ENCODE measurements around the gene BCAR1. TPM values are rescaled to one million over a fixed set of nuclear protein-coding genes. Genes with fewer than 3 reads are reported as not detected.
A peak's percentile ranks its signal among the peaks of the same experiment; 100 is the strongest.

The BCAR1 gene, protein sequence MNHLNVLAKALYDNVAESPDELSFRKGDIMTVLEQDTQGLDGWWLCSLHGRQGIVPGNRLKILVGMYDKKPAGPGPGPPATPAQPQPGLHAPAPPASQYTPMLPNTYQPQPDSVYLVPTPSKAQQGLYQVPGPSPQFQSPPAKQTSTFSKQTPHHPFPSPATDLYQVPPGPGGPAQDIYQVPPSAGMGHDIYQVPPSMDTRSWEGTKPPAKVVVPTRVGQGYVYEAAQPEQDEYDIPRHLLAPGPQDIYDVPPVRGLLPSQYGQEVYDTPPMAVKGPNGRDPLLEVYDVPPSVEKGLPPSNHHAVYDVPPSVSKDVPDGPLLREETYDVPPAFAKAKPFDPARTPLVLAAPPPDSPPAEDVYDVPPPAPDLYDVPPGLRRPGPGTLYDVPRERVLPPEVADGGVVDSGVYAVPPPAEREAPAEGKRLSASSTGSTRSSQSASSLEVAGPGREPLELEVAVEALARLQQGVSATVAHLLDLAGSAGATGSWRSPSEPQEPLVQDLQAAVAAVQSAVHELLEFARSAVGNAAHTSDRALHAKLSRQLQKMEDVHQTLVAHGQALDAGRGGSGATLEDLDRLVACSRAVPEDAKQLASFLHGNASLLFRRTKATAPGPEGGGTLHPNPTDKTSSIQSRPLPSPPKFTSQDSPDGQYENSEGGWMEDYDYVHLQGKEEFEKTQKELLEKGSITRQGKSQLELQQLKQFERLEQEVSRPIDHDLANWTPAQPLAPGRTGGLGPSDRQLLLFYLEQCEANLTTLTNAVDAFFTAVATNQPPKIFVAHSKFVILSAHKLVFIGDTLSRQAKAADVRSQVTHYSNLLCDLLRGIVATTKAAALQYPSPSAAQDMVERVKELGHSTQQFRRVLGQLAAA
- total RNA-seq (0.44 TPM), polyA plus RNA-seq (under 1 TPM in 2 of 4 donors, not detected in 2; 0.27 to 0.38 TPM)

DNA sequence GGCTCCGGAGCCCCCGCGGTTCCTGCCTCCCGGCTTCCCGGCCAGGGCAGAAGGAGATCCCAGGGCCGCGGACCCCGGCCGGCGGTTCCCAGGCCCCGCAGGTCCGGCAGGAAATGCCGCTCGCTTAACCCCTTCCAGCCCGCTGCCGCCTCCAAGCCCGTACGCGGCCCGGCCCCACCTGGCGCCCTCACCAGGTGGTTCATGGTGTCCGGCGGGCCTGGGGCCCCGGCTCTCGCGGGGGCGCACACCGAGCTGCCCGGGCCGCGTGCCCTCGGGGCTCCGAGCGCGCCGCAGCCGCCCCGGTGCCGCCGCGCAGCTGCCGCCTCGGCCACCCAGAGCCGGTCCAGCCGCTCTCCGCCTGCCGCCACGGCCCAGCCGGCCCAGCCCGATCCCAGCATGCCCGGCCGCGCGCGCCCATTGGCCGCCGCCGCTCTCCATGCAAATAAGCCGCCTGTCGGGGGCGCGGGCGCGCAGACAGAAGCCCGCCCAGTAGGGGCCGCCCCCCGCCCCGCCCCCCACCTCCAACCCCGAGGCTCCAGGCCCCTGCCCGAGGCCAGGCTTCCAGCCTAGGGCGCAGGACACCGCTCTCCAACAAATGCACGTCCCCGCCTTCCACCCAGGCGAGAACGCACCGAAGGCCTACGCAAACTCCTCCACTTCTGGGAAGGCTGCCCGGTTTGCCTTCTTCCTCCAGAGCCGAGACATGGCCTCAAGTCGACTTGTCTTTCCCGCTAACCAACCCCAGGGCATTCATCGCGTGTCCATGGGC is at the start of gene BCAR1:
Gene BCAR1 (minus strand): TSS at position 345 of the 769 bp plus-strand sequence. CDS start 142 bp downstream, at position 203.
- Mint-ChIP-seq H3K4me3 (peak within 1 kb of the TSS; percentile 28 to 80 (median 66)), H3K4me1 (peaks cover 0 to 13% (median 0%) of the 10 kb centered on the region in 4 donors), H3K9me3 (peaks cover 0 to 2% (median 0%) of the 10 kb centered on the region in 7 donors), H3K27me3 (peaks cover 46% of the 10 kb centered on the region), H3K36me3 (no peaks in the 10 kb centered on the region), H3K27ac (no peak within 1 kb of the TSS)
- DNase-seq (no peak), ATAC-seq (ENCODE audit: low read depth in 2 of 2) (no peak)
- no peaks in the 10 kb centered on the region for H3K36me3 ChIP-seq (ENCODE audit: control insufficient read depth, insufficient read depth, low read length)
- peaks cover 16% of the 10 kb centered on the region for H3K4me1 ChIP-seq (ENCODE audit: control insufficient read depth, insufficient read depth, low read length, poor library complexity, severe bottlenecking)
- H3K9me3 ChIP-seq (ENCODE audit: control insufficient read depth in 2 of 2, low read length in 2 of 2) = no peaks in the 10 kb centered on the region
- H3K27ac ChIP-seq (ENCODE audit: insufficient read depth, low read length, poor library complexity, severe bottlenecking) = no peak within 1 kb of the TSS
- no peaks in the 10 kb centered on the region for H3K27me3 ChIP-seq (ENCODE audit: control insufficient read depth, insufficient read depth, low read length)
- no peak within 1 kb of the TSS for H3K4me3 ChIP-seq (ENCODE audit: low read depth, low read length)

GRCh38 chr16:75298267-75298666 is 46.8 kb upstream of the BCAR1 start:
- H3K36me3 Mint-ChIP-seq = peaks cover 66% of the 10 kb centered on the region
- Histone ChIP-seq H3K27me3 (ENCODE audit: control insufficient read depth, insufficient read depth, low read length) (no peaks in the 10 kb centered on the region), H3K27ac (ENCODE audit: insufficient read depth, low read length, poor library complexity, severe bottlenecking) (no peak overlapping the region), H3K36me3 (ENCODE audit: control insufficient read depth, insufficient read depth, low read length) (peaks cover 52% of the 10 kb centered on the region), H3K4me3 (ENCODE audit: low read depth, low read length) (no peak overlapping the region), H3K9me3 (ENCODE audit: control insufficient read depth in 2 of 2, low read length in 2 of 2) (no peaks in the 10 kb centered on the region), H3K4me1 (ENCODE audit: control insufficient read depth, insufficient read depth, low read length, poor library complexity, severe bottlenecking) (no peaks in the 10 kb centered on the region)
- ATAC-seq (ENCODE audit: low read depth in 2 of 2) (no peak), DNase-seq (no peak)
- no peak overlapping the region for H3K4me3 Mint-ChIP-seq
- H3K4me1 Mint-ChIP-seq = peaks cover 0 to 3% (median 0%) of the 10 kb centered on the region in 4 donors
- H3K9me3 Mint-ChIP-seq = no peaks in the 10 kb centered on the region
- no peaks in the 10 kb centered on the region for H3K27me3 Mint-ChIP-seq
- no peak overlapping the region for H3K27ac Mint-ChIP-seq

DNA sequence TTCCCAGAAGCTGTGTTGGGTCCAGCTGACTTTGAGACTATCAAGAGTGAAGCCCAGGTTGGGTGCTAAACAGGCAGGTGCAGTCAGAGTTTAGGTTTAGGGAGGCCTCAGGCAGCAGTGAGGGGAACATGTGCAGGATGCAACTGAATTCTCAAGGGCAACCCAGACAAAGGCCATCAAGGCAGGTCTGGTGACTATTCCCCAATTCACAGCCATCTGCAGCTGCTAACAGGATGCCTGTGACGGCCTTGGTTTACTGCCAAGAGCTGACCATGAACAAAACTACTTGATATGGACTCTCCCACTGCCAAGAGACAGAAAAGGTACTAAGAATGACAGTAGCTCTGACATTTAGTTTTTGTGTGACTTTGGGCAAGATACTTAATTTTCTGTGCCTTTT is 45.2 kb upstream of the BCAR1 start:
- H3K4me1 ChIP-seq (ENCODE audit: control insufficient read depth, insufficient read depth, low read length, poor library complexity, severe bottlenecking) = no peaks in the 10 kb centered on the region
- H3K9me3 ChIP-seq (ENCODE audit: control insufficient read depth in 2 of 2, low read length in 2 of 2) = no peaks in the 10 kb centered on the region
- no peak overlapping the region for H3K27ac Mint-ChIP-seq
- no peaks in the 10 kb centered on the region for H3K27me3 ChIP-seq (ENCODE audit: control insufficient read depth, insufficient read depth, low read length)
- peaks cover 75% of the 10 kb centered on the region for H3K36me3 Mint-ChIP-seq
- H3K27me3 Mint-ChIP-seq = no peaks in the 10 kb centered on the region
- no peak overlapping the region for H3K4me3 Mint-ChIP-seq
- peaks cover 0 to 3% (median 0%) of the 10 kb centered on the region in 4 donors for H3K4me1 Mint-ChIP-seq
- ATAC-seq (ENCODE audit: low read depth in 2 of 2) = no peak
- H3K4me3 ChIP-seq (ENCODE audit: low read depth, low read length) = no peak overlapping the region
- no peak for DNase-seq
- H3K9me3 Mint-ChIP-seq = no peaks in the 10 kb centered on the region
- no peak overlapping the region for H3K27ac ChIP-seq (ENCODE audit: insufficient read depth, low read length, poor library complexity, severe bottlenecking)
- peaks cover 53% of the 10 kb centered on the region for H3K36me3 ChIP-seq (ENCODE audit: control insufficient read depth, insufficient read depth, low read length)

DNA sequence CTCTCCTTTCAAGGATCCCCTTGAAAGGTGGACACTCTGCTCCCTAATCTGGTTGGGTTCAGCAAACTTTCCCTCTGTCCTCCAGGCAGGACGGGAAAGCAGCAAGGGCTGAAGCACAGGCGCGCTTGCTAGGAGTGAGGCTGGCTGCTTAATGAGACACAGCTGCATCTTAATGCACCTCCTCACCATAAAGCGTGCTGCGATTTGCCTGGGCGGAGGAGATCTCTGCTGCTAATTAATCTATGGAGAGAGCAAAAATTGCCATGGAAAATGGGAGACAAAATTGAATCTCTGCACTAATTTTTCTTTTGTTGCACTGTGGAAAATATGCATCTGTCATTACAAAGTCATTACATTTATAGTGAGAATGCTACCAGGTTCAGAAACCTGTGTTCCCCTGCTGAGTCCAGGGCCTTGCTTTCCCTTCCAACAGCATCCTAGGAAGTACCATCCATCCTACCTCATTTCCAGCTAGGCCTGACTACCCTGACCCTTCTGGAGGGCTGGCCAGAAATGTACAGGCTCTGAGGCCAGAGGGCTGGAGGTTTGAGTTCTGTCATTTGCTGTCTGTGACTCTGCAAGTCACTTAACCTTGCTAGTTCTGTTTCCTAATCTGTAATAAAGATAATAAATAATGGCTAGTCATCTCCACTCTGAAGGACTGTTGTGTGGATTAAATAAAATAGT is 43.5 kb upstream of the BCAR1 start:
- Histone ChIP-seq H3K27me3 (ENCODE audit: control insufficient read depth, insufficient read depth, low read length) (no peaks in the 10 kb centered on the region), H3K4me1 (ENCODE audit: control insufficient read depth, insufficient read depth, low read length, poor library complexity, severe bottlenecking) (no peaks in the 10 kb centered on the region), H3K4me3 (ENCODE audit: low read depth, low read length) (no peak overlapping the region), H3K36me3 (ENCODE audit: control insufficient read depth, insufficient read depth, low read length) (peaks cover 45% of the 10 kb centered on the region), H3K9me3 (ENCODE audit: control insufficient read depth in 2 of 2, low read length in 2 of 2) (no peaks in the 10 kb centered on the region), H3K27ac (ENCODE audit: insufficient read depth, low read length, poor library complexity, severe bottlenecking) (no peak overlapping the region)
- Mint-ChIP-seq H3K36me3 (peaks cover 68% of the 10 kb centered on the region), H3K27me3 (no peaks in the 10 kb centered on the region), H3K4me3 (no peak overlapping the region), H3K4me1 (peaks cover 0 to 3% (median 0%) of the 10 kb centered on the region in 4 donors), H3K9me3 (no peaks in the 10 kb centered on the region), H3K27ac (no peak overlapping the region)
- DNase-seq = no peak
- no peak for ATAC-seq (ENCODE audit: low read depth in 2 of 2)

DNA sequence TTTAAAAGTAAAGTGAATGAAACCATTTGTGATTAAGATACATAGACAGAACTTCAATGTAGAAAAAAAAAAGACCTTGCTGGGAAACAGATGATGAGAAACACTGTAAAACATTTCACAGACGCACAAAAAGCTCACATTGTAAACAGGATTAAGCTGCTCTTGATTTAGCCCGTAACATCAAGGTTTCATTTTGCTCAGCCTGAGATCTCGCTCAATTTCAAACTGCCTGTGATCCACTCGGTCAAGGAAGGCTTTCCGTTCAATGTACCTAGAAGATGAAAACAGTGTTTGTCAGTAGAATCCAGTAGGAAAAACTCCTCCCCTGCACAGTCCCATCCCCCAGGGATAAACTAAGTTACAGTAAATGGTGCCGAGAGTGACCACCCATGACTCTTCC is 42.3 kb upstream of the BCAR1 start:
- peaks cover 45% of the 10 kb centered on the region for H3K36me3 ChIP-seq (ENCODE audit: control insufficient read depth, insufficient read depth, low read length)
- no peak overlapping the region for H3K27ac ChIP-seq (ENCODE audit: insufficient read depth, low read length, poor library complexity, severe bottlenecking)

GRCh38 chr16:75293173-75293572 is 41.7 kb upstream of the BCAR1 start:
- Histone ChIP-seq H3K9me3 (ENCODE audit: control insufficient read depth in 2 of 2, low read length in 2 of 2) (no peaks in the 10 kb centered on the region), H3K27ac (ENCODE audit: insufficient read depth, low read length, poor library complexity, severe bottlenecking) (no peak overlapping the region), H3K36me3 (ENCODE audit: control insufficient read depth, insufficient read depth, low read length) (peaks cover 40% of the 10 kb centered on the region), H3K27me3 (ENCODE audit: control insufficient read depth, insufficient read depth, low read length) (no peaks in the 10 kb centered on the region), H3K4me3 (ENCODE audit: low read depth, low read length) (no peak overlapping the region), H3K4me1 (ENCODE audit: control insufficient read depth, insufficient read depth, low read length, poor library complexity, severe bottlenecking) (peaks cover 9% of the 10 kb centered on the region)
- Mint-ChIP-seq H3K27ac (no peak overlapping the region), H3K9me3 (no peaks in the 10 kb centered on the region), H3K4me1 (peaks cover 8 to 12% (median 9%) of the 10 kb centered on the region in 4 donors), H3K36me3 (peaks cover 65% of the 10 kb centered on the region), H3K4me3 (no peak overlapping the region), H3K27me3 (no peaks in the 10 kb centered on the region)
- ATAC-seq (ENCODE audit: low read depth in 2 of 2) = no peak
- no peak for DNase-seq

More for the DNA sequence above, 42.3 kb upstream of the BCAR1 start:
- no peaks in the 10 kb centered on the region for H3K9me3 Mint-ChIP-seq
- Histone ChIP-seq H3K27me3 (ENCODE audit: control insufficient read depth, insufficient read depth, low read length) (no peaks in the 10 kb centered on the region), H3K4me3 (ENCODE audit: low read depth, low read length) (no peak overlapping the region), H3K4me1 (ENCODE audit: control insufficient read depth, insufficient read depth, low read length, poor library complexity, severe bottlenecking) (peaks cover 3% of the 10 kb centered on the region), H3K9me3 (ENCODE audit: control insufficient read depth in 2 of 2, low read length in 2 of 2) (no peaks in the 10 kb centered on the region)
- no peak overlapping the region for H3K4me3 Mint-ChIP-seq
- H3K27me3 Mint-ChIP-seq = no peaks in the 10 kb centered on the region
- peaks cover 65% of the 10 kb centered on the region for H3K36me3 Mint-ChIP-seq
- H3K4me1 Mint-ChIP-seq = peaks cover 2 to 6% (median 3%) of the 10 kb centered on the region in 4 donors
- ATAC-seq (ENCODE audit: low read depth in 2 of 2) (no peak), DNase-seq (no peak)
- H3K27ac Mint-ChIP-seq = no peak overlapping the region

DNA sequence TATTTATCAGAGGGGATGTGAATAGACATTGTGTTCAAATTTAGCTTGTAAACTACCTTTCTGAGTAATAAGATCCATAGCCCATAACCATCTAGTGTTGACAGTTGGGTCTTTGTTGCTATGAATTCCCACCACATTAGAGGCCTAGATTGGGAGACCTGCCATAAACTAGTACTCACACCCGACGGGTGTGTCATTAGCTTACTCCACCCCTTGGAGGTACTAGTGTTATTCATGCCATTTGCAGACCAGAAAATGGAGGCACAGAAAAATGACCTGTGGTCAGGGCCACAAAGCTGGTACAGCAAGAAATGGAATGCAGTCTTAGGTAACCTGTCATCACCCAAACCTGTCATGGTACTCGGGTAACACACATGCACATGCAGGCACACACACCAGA is 41.3 kb upstream of the BCAR1 start:
- peaks cover 40% of the 10 kb centered on the region for H3K36me3 ChIP-seq (ENCODE audit: control insufficient read depth, insufficient read depth, low read length)
- Mint-ChIP-seq H3K36me3 (peaks cover 60% of the 10 kb centered on the region), H3K27ac (no peak overlapping the region), H3K4me1 (peaks cover 8 to 17% (median 10%) of the 10 kb centered on the region in 4 donors), H3K27me3 (no peaks in the 10 kb centered on the region), H3K4me3 (no peak overlapping the region), H3K9me3 (no peaks in the 10 kb centered on the region)
- no peak for DNase-seq
- no peak overlapping the region for H3K27ac ChIP-seq (ENCODE audit: insufficient read depth, low read length, poor library complexity, severe bottlenecking)
- no peak for ATAC-seq (ENCODE audit: low read depth in 2 of 2)
- H3K9me3 ChIP-seq (ENCODE audit: control insufficient read depth in 2 of 2, low read length in 2 of 2) = no peaks in the 10 kb centered on the region
- H3K4me3 ChIP-seq (ENCODE audit: low read depth, low read length) = no peak overlapping the region
- no peaks in the 10 kb centered on the region for H3K27me3 ChIP-seq (ENCODE audit: control insufficient read depth, insufficient read depth, low read length)
- H3K4me1 ChIP-seq (ENCODE audit: control insufficient read depth, insufficient read depth, low read length, poor library complexity, severe bottlenecking) = peaks cover 9% of the 10 kb centered on the region
